T follicular helper cell (primary cell): ENCODE data around the gene ARHGAP8.
"Not testable (repeated sequence)": the region's sequence is repeated elsewhere in the genome, so short reads cannot be mapped to it uniquely, and the experiment has no call there.

Source experiments
- DNase-seq: peaks from one replicate; pipeline ENCODE4 v3.0.0-alpha.2; 2020; ENCODE audit warnings: low read depth

Gene ARHGAP8

GRCh38 chr22:44739024-44739423 is 13.4 kb upstream of the ARHGAP8 start:
- DNase-seq: no peak

GRCh38 chr22:44739666-44740065 is 12.7 kb upstream of the ARHGAP8 start:
- DNase-seq: not testable (repeated sequence)

- DNase-seq: no peak
Observed at GRCh38 chr22:44740307-44740706, 12.1 kb upstream of the ARHGAP8 start.

- no peak for DNase-seq
Observed at GRCh38 chr22:44741929-44742328, 10.4 kb upstream of the ARHGAP8 start.

- DNase-seq: no peak
Observed at GRCh38 chr22:44743247-44743646, 9.1 kb upstream of the ARHGAP8 start.

GRCh38 chr22:44743804-44744211 is 8.6 kb upstream of the ARHGAP8 start:
- no peak for DNase-seq

- DNase-seq: no peak
Observed at GRCh38 chr22:44745853-44746789, 6.3 kb upstream of the ARHGAP8 start.

- DNase-seq: not testable (repeated sequence)
Observed at GRCh38 chr22:44747784-44748127, 4.6 kb upstream of the ARHGAP8 start.

- DNase-seq: no peak
Observed at GRCh38 chr22:44748524-44748923, 3.9 kb upstream of the ARHGAP8 start.

- no peak for DNase-seq
Observed at GRCh38 chr22:44750481-44750880, 1.9 kb upstream of the ARHGAP8 start.

GRCh38 chr22:44753189-44754042 is 1.0 kb downstream of the ARHGAP8 start:
- no peak for DNase-seq

GRCh38 chr22:44754998-44755397 is 2.6 kb downstream of the ARHGAP8 start:
- DNase-seq: no peak

- DNase-seq: no peak
Observed at GRCh38 chr22:44755417-44755816, 3.0 kb downstream of the ARHGAP8 start.

GRCh38 chr22:44755956-44756361 is 3.6 kb downstream of the ARHGAP8 start:
- no peak for DNase-seq

- DNase-seq: no peak
Observed at GRCh38 chr22:44758344-44758973, 6.1 kb downstream of the ARHGAP8 start.

GRCh38 chr22:44759001-44759400 is 6.6 kb downstream of the ARHGAP8 start:
- DNase-seq: no peak

- DNase-seq: no peak
Observed at GRCh38 chr22:44759430-44760310, 7.3 kb downstream of the ARHGAP8 start.

- no peak for DNase-seq
Observed at GRCh38 chr22:44760476-44760875, 8.1 kb downstream of the ARHGAP8 start.

- DNase-seq: no peak
Observed at GRCh38 chr22:44761025-44761424, 8.7 kb downstream of the ARHGAP8 start.

GRCh38 chr22:44764373-44764772 is 12.0 kb downstream of the ARHGAP8 start:
- no peak for DNase-seq

- DNase-seq: no peak
Observed at GRCh38 chr22:44764974-44765373, 12.6 kb downstream of the ARHGAP8 start.
